Measurements from ENCODE around the gene MICALL2. TPM values are rescaled to one million over a fixed set of nuclear protein-coding genes. Genes with fewer than 3 reads are reported as not detected.

Gene MICALL2
- total and polyA plus RNA-seq, 4 donors = 2.9 to 16.3 (median 7.6) TPM

DNA sequence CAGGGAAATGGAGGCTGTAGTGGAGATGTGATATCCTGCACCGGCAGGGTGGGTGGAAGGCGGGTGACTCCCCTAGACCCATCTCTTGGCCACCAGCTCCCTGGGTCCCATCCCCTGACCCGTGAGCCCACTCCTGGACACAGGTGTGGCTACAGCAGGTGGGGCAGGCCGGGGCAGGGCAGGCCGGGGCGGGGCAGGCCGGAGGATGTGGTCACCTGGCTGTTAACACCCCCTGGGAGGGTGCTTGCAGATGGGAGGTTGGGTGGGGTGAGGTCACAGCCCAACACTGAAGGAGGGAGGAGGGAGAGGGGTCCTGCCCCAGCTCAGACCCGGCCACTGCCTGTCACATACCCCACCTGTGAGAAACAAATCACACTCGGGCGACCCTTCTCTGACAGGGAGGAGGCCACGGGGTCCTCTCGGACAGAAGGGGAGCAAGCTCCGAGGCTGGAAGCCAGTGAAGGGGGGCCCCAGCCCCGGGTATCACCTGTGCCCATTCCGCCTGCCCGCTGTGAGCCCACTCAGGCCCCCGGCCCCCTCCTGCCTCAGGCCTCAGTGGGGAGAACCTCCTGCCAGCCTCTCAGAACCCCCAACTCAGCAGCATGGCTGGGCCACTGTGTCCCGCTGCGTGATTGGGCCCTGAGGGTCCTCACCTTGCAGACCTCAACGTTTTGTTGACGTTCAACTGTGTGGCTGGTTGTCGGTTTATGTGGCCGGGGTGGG, 74.0 kb downstream of the MICALL2 start:
- Histone ChIP-seq H3K36me3 (ENCODE audit: control insufficient read depth in 4 of 4, insufficient read depth in 3 of 4, low read depth in 1 of 4, low read length in 3 of 4) (no peaks in the 10 kb centered on the region), H3K27ac (ENCODE audit: low read depth in 1 of 2, low read length in 2 of 2) (no peak overlapping the region), H3K4me3 (ENCODE audit: low read depth in 1 of 3, low read length in 3 of 3) (no peak overlapping the region), H3K9ac (ENCODE audit: low read depth in 1 of 2, low read length in 2 of 2) (no peak overlapping the region), H3K9me3 (ENCODE audit: control insufficient read depth in 4 of 4, low read length in 3 of 4) (no peaks in the 10 kb centered on the region), H3K4me1 (ENCODE audit: control insufficient read depth in 4 of 4, insufficient read depth in 4 of 4, low read length in 3 of 4) (no peaks in the 10 kb centered on the region), H3K27me3 (ENCODE audit: control insufficient read depth in 4 of 4, insufficient read depth in 4 of 4, low read length in 3 of 4) (peaks cover 0 to 5% (median 3%) of the 10 kb centered on the region in 4 donors)
- TF ChIP-seq ZBTB33 (IDR thresholded peaks at IDR 0.05) (no peak), SP1 (IDR thresholded peaks at IDR 0.05) (no peak), CTCF (IDR thresholded peaks at IDR 0.05; ENCODE audit: low read depth, low read length, missing input control) (no peak), ATF3 (IDR thresholded peaks at IDR 0.05) (no peak), HNF4A (conservative IDR thresholded peaks at IDR 0.05) (no peak)
- 52% methylated on average over 23 of the region's 23 CpGs for WGBS
- DNase-seq (ENCODE audit: low spot score) = no peak

Other genes starting within 250 kb of the MICALL2 start
- not detected for gene UNCX, start 226.6 kb downstream of the MICALL2 start, total RNA-seq
- not detected for gene UNCX, start 226.6 kb downstream of the MICALL2 start, polyA plus RNA-seq
- 10 to 100 TPM; 26.8 to 34.6 TPM for gene INTS1, start 44.9 kb upstream of the MICALL2 start, total RNA-seq
- 10 to 100 TPM; 14.6 to 37.9 TPM for gene INTS1, start 44.9 kb upstream of the MICALL2 start, polyA plus RNA-seq
- 1 to 10 TPM; 4.4 to 8.3 TPM for gene MAFK, start 71.2 kb upstream of the MICALL2 start, total RNA-seq
- 1 to 10 TPM; 1.3 to 9.3 TPM for gene MAFK, start 71.2 kb upstream of the MICALL2 start, polyA plus RNA-seq
- 10 to 100 TPM in 1 of 2 donors, 1 to 10 TPM in 1; 1.6 to 11.7 TPM for gene TMEM184A, start 96.7 kb upstream of the MICALL2 start, total RNA-seq
- gene TMEM184A, start 96.7 kb upstream of the MICALL2 start, polyA plus RNA-seq = 10 to 100 TPM; 11.1 to 12.6 TPM
- gene PSMG3, start 110.6 kb upstream of the MICALL2 start, total RNA-seq = 10 to 100 TPM; 10.1 to 10.3 TPM
- 10 to 100 TPM; 21.2 to 22.4 TPM for gene PSMG3, start 110.6 kb upstream of the MICALL2 start, polyA plus RNA-seq
- gene ELFN1, start 210.8 kb upstream of the MICALL2 start, total RNA-seq = 1 to 10 TPM; 3.3 to 3.4 TPM
- gene ELFN1, start 210.8 kb upstream of the MICALL2 start, polyA plus RNA-seq = 1 to 10 TPM in 1 of 2 donors, under 1 TPM in 1; 0.43 to 3.5 TPM

Measured in liver (tissue), 9 donors.